Measurements from ENCODE around the gene LMOD3. TPM values are rescaled to one million over a fixed set of nuclear protein-coding genes. Genes with fewer than 3 reads are reported as not detected.

The LMOD3 gene
- total and polyA plus RNA-seq, 2 of the 8 experiments (the other 6 are each of a cell fraction or from before 2014, with no cell fraction given): not detected

DNA sequence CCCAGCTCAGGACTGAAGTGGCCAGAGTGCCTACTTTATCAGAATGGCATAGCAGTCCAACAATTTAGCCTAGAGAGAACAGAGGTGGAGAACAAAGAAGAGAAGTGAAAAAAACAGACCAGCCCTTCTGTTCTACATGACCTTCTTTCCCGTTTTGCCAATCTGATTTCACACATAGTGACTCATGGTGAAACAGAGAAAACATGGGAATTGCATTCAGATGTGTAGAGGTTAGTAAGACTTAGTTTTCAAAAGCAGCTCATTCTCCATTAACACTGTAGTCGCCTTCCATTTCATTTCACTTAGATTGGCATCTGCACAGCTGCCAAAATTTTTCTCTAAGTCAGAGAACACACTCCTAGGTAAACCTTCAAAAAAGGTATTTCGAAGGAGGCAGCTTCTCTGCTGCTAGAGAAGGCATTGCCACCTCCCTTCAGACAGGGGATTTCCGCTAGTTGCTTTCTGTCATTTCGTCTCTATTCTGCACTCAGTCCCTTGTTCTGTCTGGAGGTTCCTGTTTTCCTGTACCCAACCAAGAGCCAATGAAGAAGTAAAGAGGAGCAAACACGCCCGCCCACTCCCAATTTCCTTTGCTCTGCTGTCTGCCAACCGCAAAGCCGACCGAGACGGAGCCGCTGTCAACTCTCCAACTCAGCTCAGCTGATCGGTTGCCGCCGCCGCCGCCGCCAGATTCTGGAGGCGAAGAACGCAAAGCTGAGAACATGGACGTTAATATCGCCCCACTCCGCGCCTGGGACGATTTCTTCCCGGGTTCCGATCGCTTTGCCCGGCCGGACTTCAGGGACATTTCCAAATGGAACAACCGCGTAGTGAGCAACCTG, 37.8 kb downstream of the LMOD3 start, which contains the start of gene ARL6IP5 (continued):
- TF ChIP-seq SAP30 (IDR thresholded peaks at IDR 0.05; ENCODE audit: insufficient read depth, insufficient replicate concordance, low read length): peak; percentile 94
- no peak for TF ChIP-seq GTF2F1 (IDR thresholded peaks at IDR 0.05; ENCODE audit: borderline replicate concordance, low read depth, low read length)
- peak; percentile 98 to 99; a peak in 3 of 4 replicates for TF ChIP-seq SIN3A (conservative IDR thresholded peaks at IDR 0.05 in 1 of 2, IDR thresholded peaks at IDR 0.05 in 1 of 2; ENCODE audit: low read depth in 1 of 2, low read length in 2 of 2)
- peak in 1 of 2 experiments; percentile 34; a peak in 1 of 3 replicates for TF ChIP-seq EP300 (IDR thresholded peaks at IDR 0.05; ENCODE audit: borderline replicate concordance in 1 of 2, low read depth in 2 of 2, low read length in 2 of 2)
- TF ChIP-seq SUZ12 (IDR thresholded peaks at IDR 0.05; ENCODE audit: low read length): no peak
- TF ChIP-seq, protein P1, sequence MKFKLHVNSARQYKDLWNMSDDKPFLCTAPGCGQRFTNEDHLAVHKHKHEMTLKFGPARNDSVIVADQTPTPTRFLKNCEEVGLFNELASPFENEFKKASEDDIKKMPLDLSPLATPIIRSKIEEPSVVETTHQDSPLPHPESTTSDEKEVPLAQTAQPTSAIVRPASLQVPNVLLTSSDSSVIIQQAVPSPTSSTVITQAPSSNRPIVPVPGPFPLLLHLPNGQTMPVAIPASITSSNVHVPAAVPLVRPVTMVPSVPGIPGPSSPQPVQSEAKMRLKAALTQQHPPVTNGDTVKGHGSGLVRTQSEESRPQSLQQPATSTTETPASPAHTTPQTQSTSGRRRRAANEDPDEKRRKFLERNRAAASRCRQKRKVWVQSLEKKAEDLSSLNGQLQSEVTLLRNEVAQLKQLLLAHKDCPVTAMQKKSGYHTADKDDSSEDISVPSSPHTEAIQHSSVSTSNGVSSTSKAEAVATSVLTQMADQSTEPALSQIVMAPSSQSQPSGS (IDR thresholded peaks at IDR 0.05; ENCODE audit: low read length): no peak
- peak; percentile 68 for TF ChIP-seq NANOG (IDR thresholded peaks at IDR 0.05; ENCODE audit: insufficient read depth, low read depth, low read length, poor library complexity, severe bottlenecking)
- 0 out of 2 replicates have a peak, but pooled peaks have one; percentile 39 for TF ChIP-seq CHD2 (IDR thresholded peaks at IDR 0.05; ENCODE audit: low read length)
- no peak for TF ChIP-seq CTBP2 (IDR thresholded peaks at IDR 0.05; ENCODE audit: borderline replicate concordance, insufficient read depth, insufficient read length, low read length)
- no peak for TF ChIP-seq RNF2 (IDR thresholded peaks at IDR 0.05; ENCODE audit: borderline replicate concordance, low read depth, low read length, missing control alignments, poor library complexity, severe bottlenecking)
- TF ChIP-seq JUND (IDR thresholded peaks at IDR 0.05; ENCODE audit: low read length): no peak
- peak; percentile 38 for TF ChIP-seq TAF7 (optimal IDR thresholded peaks at IDR 0.05; ENCODE audit: borderline replicate concordance, low read depth, low read length)
- TF ChIP-seq FOSL1 (IDR thresholded peaks at IDR 0.05; ENCODE audit: insufficient read depth, low read depth, low read length): no peak
- no peak for TF ChIP-seq NRF1 (IDR thresholded peaks at IDR 0.05; ENCODE audit: low read depth, low read length)
- no peak for TF ChIP-seq USF2 (IDR thresholded peaks at IDR 0.05; ENCODE audit: low read length)
- TF ChIP-seq YY1 (IDR thresholded peaks at IDR 0.05; ENCODE audit: low read depth, low read length): peak; percentile 67; the same call in 1 of the 2 replicates
- TF ChIP-seq ASH2L (IDR thresholded peaks at IDR 0.05; ENCODE audit: low read length): peak; percentile 66
- TF ChIP-seq TAF1 (IDR thresholded peaks at IDR 0.05; ENCODE audit: low read depth, low read length): peak; percentile 42
- peak; percentile 69 for TF ChIP-seq KDM4A (IDR thresholded peaks at IDR 0.05; ENCODE audit: low read depth, low read length, severe bottlenecking)

All from H1 (cell line).